HCT116 (cell line): ENCODE data around the gene STAMBPL1. TPM values are rescaled to one million over a fixed set of nuclear protein-coding genes. Genes with fewer than 3 reads are reported as not detected.

Experiments
- ATAC-seq: fragments of 200-7000 bp; cut with Tn5 transposase; 2 replicates; pipeline ENCODE4 v1.9.1; 2020; ENCODE audit warnings: mild to moderate bottlenecking, moderate library complexity
- BruUV-seq: library from RNA; stranded (reverse); fragments of 400-500 nt; replicated peaks from 2 replicates; lab custom pipeline; 2021; lab: Mats Ljungman, UMichigan
- CTCF ChIA-PET: fragments of 300-600 bp; sonication (Branson Sonifier 250); formaldehyde crosslinking; loops from one replicate; lab custom pipeline; 2021; ENCODE audit warnings: antibody characterized with exemption; lab: Charles Lee
- POLR2A ChIA-PET: fragments of 300-600, 350-600 bp; sonication (Branson Sonifier 250); formaldehyde crosslinking; loops from one replicate; lab custom pipeline; 2021; ENCODE audit warnings: antibody characterized with exemption; lab: Charles Lee
- RAD21 ChIA-PET, 2 experiments: fragments of 300-600 bp; sonication (Branson Sonifier 250); formaldehyde crosslinking; loops; one replicate each; lab custom pipeline; 2023; ENCODE audit warnings: low total read pairs in 2 of 2; ENCODE audit not compliant: uncharacterized antibody in 2 of 2, unreplicated experiment in 2 of 2, low non-redundant PET in 1 of 2; lab: Charles Lee
- DNase-seq: peaks from one replicate; pipeline ENCODE4 v3.0.0-alpha.2; 2010; ENCODE audit warnings: low read depth, low spot score
- H2AFZ ChIP-seq: fragments of 200-600 bp; shearing (Covaris generic), sonication (generic); 2 replicates; pipeline ENCODE4 v1.6.1; 2017; ENCODE audit warnings: low read depth, mixed run types, mixed read lengths, antibody characterized with exemption, low read length; ENCODE audit not compliant: poor library complexity, severe bottlenecking
- H3K27ac ChIP-seq: 2 replicates; pipeline ENCODE4 v1.5.1; 2012; ENCODE audit warnings: low read depth, low read length
- H3K27me3 ChIP-seq: fragments of 200-600 bp; sonication (generic); 2 replicates; pipeline ENCODE4 v1.6.1; 2016; ENCODE audit warnings: mixed run types, low read length, mixed read lengths; ENCODE audit not compliant: insufficient read depth
- H3K36me3 ChIP-seq, 2 experiments: fragments of 200-500 bp in 1 of 2; fragments of 200-600 bp in 1 of 2; sonication (Bioruptor generic) in 1 of 2; sonication (generic) in 1 of 2; 2 replicates each; pipeline versions ENCODE4 v1.5.1 to v1.6.1; 2014 to 2016; ENCODE audit warnings: low read length in 2 of 2, inconsistent platforms in 1 of 2, mixed read lengths in 1 of 2, mixed run types in 1 of 2; ENCODE audit not compliant: insufficient read depth in 2 of 2, control insufficient read depth in 1 of 2
- H3K4me1 ChIP-seq, 2 experiments: fragments of 200-600 bp in 1 of 2; sonication (generic) in 1 of 2; 2 replicates each; pipeline versions ENCODE4 v1.5.1 to v1.6.1; 2012 to 2017; ENCODE audit warnings: low read length in 2 of 2, inconsistent platforms in 1 of 2, mild to moderate bottlenecking in 1 of 2, mixed read lengths in 1 of 2, mixed run types in 1 of 2, moderate library complexity in 1 of 2; ENCODE audit not compliant: insufficient read depth in 2 of 2, control insufficient read depth in 1 of 2
- H3K4me2 ChIP-seq: fragments of 200-600 bp; sonication (generic); 2 replicates; pipeline ENCODE4 v1.6.1; 2017; ENCODE audit warnings: mixed run types, low read length, mixed read lengths
- H3K4me3 ChIP-seq, 2 experiments: fragments of 200-600 bp in 1 of 2; sonication (generic) in 1 of 2; replicated peaks in 1 of 2; 2 replicates each; pipeline ENCODE4 v1.5.1; 2011 to 2016; ENCODE audit warnings: low read length in 2 of 2, control low read depth in 1 of 2, low read depth in 1 of 2, mild to moderate bottlenecking in 1 of 2, mixed read lengths in 1 of 2, mixed run types in 1 of 2
- H3K79me2 ChIP-seq: fragments of 200-600 bp; sonication (generic); 2 replicates; pipeline ENCODE4 v1.6.1; 2017; ENCODE audit warnings: mild to moderate bottlenecking, mixed run types, low read length, moderate library complexity, mixed read lengths; ENCODE audit not compliant: insufficient read depth
- H3K9ac ChIP-seq: fragments of 200-600 bp; sonication (generic); 2 replicates; pipeline ENCODE4 v1.6.1; 2016; ENCODE audit warnings: low read length, mixed read lengths
- H3K9me2 ChIP-seq: fragments of 200-600 bp; sonication (generic), shearing (Covaris generic); 2 replicates; pipeline ENCODE4 v1.6.1; 2017; ENCODE audit warnings: mixed run types, mild to moderate bottlenecking, moderate library complexity; ENCODE audit not compliant: insufficient read depth
- H3K9me3 ChIP-seq, 2 experiments: fragments of 200-500 bp in 1 of 2; fragments of 200-600 bp in 1 of 2; sonication (Bioruptor generic) in 1 of 2; sonication (generic) in 1 of 2; 2 replicates each; pipeline ENCODE4 v1.6.1; 2014 to 2017; ENCODE audit warnings: low read length in 2 of 2, mixed read lengths in 2 of 2, inconsistent platforms in 1 of 2, low read depth in 1 of 2, mild to moderate bottlenecking in 1 of 2, mixed run types in 1 of 2, moderate library complexity in 1 of 2; ENCODE audit not compliant: control insufficient read depth in 1 of 2, insufficient read depth in 1 of 2
- H4K20me1 ChIP-seq: fragments of 200-600 bp; sonication (generic), shearing (Covaris generic); 2 replicates; pipeline ENCODE4 v1.6.1; 2017; ENCODE audit warnings: mixed run types, mild to moderate bottlenecking, moderate library complexity; ENCODE audit not compliant: insufficient read depth
- CBX3 ChIP-seq: IDR thresholded peaks from 2 replicates; pipeline ENCODE4 v1.6.1; 2012; ENCODE audit warnings: low read depth
- CEBPB ChIP-seq: IDR thresholded peaks from 2 replicates; pipeline ENCODE4 v1.6.1; 2012; ENCODE audit warnings: low read depth
- FOSL1 ChIP-seq: IDR thresholded peaks from 2 replicates; pipeline ENCODE4 v1.6.1; 2012; ENCODE audit warnings: low read depth
- JUND ChIP-seq: IDR thresholded peaks from 2 replicates; pipeline ENCODE4 v1.6.1; 2012
- RAD21 ChIP-seq: IDR thresholded peaks from 2 replicates; pipeline ENCODE4 v1.6.1; 2012; ENCODE audit warnings: low read depth, mild to moderate bottlenecking
- SRF ChIP-seq: IDR thresholded peaks from 2 replicates; pipeline ENCODE4 v1.6.1; 2012; ENCODE audit warnings: low read depth
- YY1 ChIP-seq: IDR thresholded peaks from 2 replicates; pipeline ENCODE4 v1.6.1; 2011; ENCODE audit warnings: low read length, low read depth, moderate library complexity, mild to moderate bottlenecking; ENCODE audit not compliant: insufficient replicate concordance; ENCODE audit errors: extremely low read depth
- ZFX ChIP-seq: fragments of 450-650 bp; IDR thresholded peaks from 2 replicates; pipeline ENCODE4 v1.6.1; 2017
- ZNF274 ChIP-seq: fragments of 200-500 bp; sonication (Bioruptor generic); IDR thresholded peaks from 2 replicates; pipeline ENCODE4 v1.6.1; 2014; ENCODE audit warnings: mild to moderate bottlenecking, low read depth, low read length, inconsistent platforms
- intact Hi-C: fragments of 100-400 bp; cut with micrococcal nuclease; formaldehyde crosslinking; loops from 2 replicates; pipeline ENCODE4 v1.10.0; 2022
- total RNA-seq: library from RNA; stranded (reverse); gene quantifications from one replicate; pipeline ENCODE4 v1.2.1, GENCODE V29; 2021; ENCODE audit not compliant: unreplicated experiment
- TF ChIP-seq, protein P1 (sequence below): IDR thresholded peaks from 2 replicates; pipeline ENCODE4 v1.6.1; 2012; ENCODE audit warnings: low read depth
- TF ChIP-seq, protein P2 (sequence below): IDR thresholded peaks from 2 replicates; pipeline ENCODE4 v1.6.1; 2011; ENCODE audit warnings: mild to moderate bottlenecking, low read length, moderate library complexity; ENCODE audit not compliant: insufficient replicate concordance; ENCODE audit errors: extremely low read depth

Gene STAMBPL1
- total RNA-seq, 1 experiment from 2014 or later, result 11.0 TPM

DNA sequence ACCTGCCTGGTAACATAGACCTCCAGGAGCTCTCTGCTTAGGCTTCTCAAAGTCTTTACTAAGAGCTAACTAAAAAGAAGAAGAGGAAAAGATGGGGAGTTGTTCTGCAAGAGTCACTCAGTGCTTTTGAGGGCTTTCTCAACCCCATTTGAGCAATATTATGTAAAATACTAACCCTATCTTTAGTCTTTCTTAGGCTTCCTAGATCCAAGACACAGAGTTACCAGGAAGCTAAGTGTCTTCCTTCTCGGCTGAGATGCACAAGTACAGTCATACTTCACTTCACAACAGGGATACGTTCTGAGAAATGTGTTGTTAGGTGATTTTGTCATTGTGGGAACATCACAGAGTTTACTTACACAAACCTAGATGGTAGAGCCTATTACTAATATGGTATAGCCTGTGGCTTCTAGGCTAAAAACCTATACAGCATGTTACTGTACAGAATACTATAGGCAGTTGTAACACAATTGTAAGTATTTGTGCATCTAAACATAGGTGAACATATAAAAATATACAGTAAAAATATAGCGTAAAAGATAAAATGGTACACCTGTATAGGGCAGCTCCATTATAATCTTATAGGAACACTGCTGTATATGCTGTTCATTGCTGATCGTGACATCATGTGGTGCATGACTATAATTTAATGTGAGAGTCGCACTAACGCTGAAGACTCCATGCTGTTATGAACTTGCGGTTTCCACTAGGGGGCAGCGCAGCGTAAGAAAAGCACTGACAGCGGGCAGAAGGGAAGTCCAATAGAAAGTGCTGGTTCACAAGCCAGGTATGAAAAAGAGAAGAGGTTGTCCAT is 44.7 kb upstream of the STAMBPL1 start (continued):
- TF ChIP-seq, protein P1, sequence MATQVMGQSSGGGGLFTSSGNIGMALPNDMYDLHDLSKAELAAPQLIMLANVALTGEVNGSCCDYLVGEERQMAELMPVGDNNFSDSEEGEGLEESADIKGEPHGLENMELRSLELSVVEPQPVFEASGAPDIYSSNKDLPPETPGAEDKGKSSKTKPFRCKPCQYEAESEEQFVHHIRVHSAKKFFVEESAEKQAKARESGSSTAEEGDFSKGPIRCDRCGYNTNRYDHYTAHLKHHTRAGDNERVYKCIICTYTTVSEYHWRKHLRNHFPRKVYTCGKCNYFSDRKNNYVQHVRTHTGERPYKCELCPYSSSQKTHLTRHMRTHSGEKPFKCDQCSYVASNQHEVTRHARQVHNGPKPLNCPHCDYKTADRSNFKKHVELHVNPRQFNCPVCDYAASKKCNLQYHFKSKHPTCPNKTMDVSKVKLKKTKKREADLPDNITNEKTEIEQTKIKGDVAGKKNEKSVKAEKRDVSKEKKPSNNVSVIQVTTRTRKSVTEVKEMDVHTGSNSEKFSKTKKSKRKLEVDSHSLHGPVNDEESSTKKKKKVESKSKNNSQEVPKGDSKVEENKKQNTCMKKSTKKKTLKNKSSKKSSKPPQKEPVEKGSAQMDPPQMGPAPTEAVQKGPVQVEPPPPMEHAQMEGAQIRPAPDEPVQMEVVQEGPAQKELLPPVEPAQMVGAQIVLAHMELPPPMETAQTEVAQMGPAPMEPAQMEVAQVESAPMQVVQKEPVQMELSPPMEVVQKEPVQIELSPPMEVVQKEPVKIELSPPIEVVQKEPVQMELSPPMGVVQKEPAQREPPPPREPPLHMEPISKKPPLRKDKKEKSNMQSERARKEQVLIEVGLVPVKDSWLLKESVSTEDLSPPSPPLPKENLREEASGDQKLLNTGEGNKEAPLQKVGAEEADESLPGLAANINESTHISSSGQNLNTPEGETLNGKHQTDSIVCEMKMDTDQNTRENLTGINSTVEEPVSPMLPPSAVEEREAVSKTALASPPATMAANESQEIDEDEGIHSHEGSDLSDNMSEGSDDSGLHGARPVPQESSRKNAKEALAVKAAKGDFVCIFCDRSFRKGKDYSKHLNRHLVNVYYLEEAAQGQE, result no peak
- TF ChIP-seq SRF (no peak), YY1 (peak; percentile 71)

DNA sequence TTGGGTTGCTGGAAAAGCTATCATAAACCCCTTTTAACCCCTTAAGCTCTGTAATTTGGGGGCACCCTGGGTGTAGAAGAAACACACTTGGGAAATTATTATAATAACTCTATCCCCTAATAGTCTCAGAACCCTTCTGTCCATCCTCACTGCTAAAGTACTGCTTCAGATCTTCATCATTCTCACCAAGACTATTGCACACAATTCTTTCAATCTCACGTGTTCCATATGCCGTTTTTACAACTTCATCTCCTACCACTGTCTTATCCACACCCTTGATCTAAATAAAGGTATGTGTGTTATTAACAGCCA is 44.2 kb upstream of the STAMBPL1 start:
- intact Hi-C loops, result loop anchor here (1.0 to 2.0 kb wide), 4 partner anchors 29 to 381 kb away; no protein-coding TSS in a partner anchor
- ChIA-PET CTCF (interaction anchor here (0.6 to 4.1 kb wide), 22 partner anchors 9 to 382 kb away, joined by 3 to 148 read pairs (median 6); partner anchors contain the start of genes ANKRD22, FAS and STAMBPL1), RAD21 (interaction anchor here (1.1 to 2.5 kb wide), 8 partner anchors 29 to 271 kb away, joined by 3 to 11 read pairs (median 6); no protein-coding TSS in a partner anchor), POLR2A (interaction anchor here (1.0 to 1.7 kb wide), 3 partner anchors 10 to 99 kb away, joined by 3 to 4 read pairs (median 4); no protein-coding TSS in a partner anchor)
- Histone ChIP-seq H3K4me2 (no peak overlapping the region), H3K9me3 (no peaks in the 10 kb centered on the region), H2AFZ (peak overlapping the region; percentile 71), H3K4me1 (peaks cover 0 to 8% of the 10 kb centered on the region in 2 experiments; a peak in 1 of 4 replicates), H3K9ac (no peak overlapping the region), H3K27ac (no peak overlapping the region), H3K9me2 (no peaks in the 10 kb centered on the region), H3K79me2 (no peaks in the 10 kb centered on the region), H3K27me3 (no peaks in the 10 kb centered on the region), H4K20me1 (no peaks in the 10 kb centered on the region), H3K36me3 (no peaks in the 10 kb centered on the region), H3K4me3 (no peak overlapping the region)
- ATAC-seq (peak; percentile 33), DNase-seq (no peak)
- TF ChIP-seq, protein P1, result no peak
- no peak for TF ChIP-seq CEBPB
- TF ChIP-seq FOSL1, result no peak
- TF ChIP-seq, protein P2, sequence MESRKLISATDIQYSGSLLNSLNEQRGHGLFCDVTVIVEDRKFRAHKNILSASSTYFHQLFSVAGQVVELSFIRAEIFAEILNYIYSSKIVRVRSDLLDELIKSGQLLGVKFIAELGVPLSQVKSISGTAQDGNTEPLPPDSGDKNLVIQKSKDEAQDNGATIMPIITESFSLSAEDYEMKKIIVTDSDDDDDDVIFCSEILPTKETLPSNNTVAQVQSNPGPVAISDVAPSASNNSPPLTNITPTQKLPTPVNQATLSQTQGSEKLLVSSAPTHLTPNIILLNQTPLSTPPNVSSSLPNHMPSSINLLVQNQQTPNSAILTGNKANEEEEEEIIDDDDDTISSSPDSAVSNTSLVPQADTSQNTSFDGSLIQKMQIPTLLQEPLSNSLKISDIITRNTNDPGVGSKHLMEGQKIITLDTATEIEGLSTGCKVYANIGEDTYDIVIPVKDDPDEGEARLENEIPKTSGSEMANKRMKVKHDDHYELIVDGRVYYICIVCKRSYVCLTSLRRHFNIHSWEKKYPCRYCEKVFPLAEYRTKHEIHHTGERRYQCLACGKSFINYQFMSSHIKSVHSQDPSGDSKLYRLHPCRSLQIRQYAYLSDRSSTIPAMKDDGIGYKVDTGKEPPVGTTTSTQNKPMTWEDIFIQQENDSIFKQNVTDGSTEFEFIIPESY, result no peak
- TF ChIP-seq ZNF274, result no peak
- TF ChIP-seq YY1, result no peak
- no peak for TF ChIP-seq ZFX
- no peak for TF ChIP-seq RAD21
- TF ChIP-seq CBX3, result no peak
- TF ChIP-seq JUND, result no peak
- no TSS peak for BruUV-seq
